HG03108 (cell line): ENCODE results near the gene MPC1.
A peak's percentile ranks its signal among the peaks of the same experiment; 100 is the strongest.
"Not testable (repeated sequence)": the region's sequence is repeated elsewhere in the genome, so short reads cannot be mapped to it uniquely, and the experiment has no call there.

Source experiments
- ATAC-seq: cut with Tn5 transposase; IDR thresholded peaks from one replicate; pipeline ENCODE4 v1.9.1; 2021; ENCODE audit warnings: moderate library complexity; ENCODE audit not compliant: unreplicated experiment

MPC1 gene

DNA sequence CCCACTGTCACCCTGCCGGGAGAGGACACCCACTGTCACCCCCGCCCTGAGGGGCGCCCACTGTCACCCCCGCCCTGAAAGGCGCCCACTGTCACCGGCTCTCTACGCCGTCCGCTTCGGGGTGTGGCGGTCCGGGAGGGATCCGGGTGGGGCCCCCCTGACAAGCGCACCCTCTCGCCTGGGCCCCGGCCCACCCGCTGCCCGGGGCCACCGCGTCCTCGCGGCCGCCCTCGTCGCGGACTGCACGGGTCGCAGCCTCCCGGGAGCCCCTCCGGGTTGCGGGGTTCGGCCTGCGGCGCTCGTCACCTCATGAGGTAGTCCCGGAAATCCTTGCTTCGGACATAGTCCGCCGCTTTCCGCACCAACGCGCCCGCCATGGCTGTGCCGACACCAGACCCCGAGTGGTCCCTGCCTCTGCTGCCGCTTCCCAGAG, 224 bp downstream of the MPC1 start:
- ATAC-seq, result peak; percentile 3

DNA sequence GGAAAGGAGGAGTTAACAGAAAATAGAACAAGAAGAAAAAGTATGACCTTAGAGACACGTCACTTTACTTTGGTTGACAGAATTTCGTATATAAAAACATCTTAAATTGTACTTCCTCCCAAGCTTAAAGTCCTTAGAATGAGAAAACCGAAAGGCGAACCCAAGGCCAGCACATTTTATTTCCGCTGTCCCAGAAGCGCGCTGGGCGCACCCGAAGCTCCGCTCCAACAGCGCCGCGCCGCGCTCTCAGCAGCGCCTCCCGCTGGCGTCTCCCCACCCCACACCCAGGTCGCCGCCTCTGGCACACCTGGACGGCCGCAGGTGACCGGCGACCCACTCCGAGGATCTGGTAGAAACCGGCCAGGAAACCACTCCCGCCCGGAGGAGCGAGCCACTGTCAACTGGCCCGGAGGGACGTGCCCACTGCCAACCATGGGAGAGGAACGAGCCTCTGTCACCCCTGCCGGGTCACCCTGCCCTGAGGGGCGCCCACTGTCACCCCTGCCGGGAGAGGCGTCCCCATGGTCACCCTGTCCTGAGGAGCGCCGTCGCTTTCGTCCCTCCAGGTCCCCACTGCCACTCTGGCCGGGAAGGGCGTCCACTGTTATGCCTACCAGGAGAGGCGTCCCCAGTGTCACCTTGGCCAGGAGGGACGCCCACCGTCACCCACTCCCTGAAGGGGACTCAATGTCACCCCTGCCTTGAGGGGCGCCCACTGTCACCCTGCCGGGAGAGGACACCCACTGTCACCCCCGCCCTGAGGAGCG, 824 bp downstream of the MPC1 start:
- peak; percentile 50 for ATAC-seq

DNA sequence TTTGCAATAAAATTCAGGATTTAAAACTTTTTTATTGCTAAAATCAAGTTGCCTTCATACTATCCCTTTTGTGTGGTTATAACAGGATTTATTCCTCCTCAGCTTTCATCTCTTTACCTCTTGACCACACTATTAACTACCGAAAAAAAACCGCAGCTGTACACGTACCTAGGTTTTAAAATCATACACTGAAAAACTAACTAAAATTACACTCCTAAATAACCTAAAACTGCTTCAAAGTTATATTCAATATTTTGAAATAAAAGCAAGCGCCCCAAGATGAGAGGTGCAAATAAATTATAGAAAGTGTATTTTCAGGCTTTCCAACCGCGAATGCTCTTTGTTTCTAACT, 1.4 kb downstream of the MPC1 start:
- no peak for ATAC-seq

DNA sequence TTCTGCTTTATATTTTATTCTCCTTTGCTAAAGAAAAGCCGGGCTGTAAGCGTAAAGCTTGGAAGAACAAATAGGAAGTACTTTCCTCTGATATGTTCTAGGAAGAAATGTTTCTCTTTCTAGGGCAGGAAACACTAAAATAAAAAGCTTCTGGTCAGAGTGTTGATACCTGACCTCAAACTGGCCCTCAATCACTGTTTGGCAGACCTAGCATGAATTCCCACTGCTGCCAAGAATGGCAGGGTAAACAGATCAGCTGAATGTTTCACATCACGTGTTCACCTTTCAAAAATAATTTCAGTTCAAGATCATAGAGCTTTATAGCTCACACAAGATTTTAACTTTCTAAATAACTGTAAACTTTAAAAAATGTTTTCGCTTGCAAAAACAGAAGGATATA, 2.9 kb downstream of the MPC1 start:
- ATAC-seq, result no peak

DNA sequence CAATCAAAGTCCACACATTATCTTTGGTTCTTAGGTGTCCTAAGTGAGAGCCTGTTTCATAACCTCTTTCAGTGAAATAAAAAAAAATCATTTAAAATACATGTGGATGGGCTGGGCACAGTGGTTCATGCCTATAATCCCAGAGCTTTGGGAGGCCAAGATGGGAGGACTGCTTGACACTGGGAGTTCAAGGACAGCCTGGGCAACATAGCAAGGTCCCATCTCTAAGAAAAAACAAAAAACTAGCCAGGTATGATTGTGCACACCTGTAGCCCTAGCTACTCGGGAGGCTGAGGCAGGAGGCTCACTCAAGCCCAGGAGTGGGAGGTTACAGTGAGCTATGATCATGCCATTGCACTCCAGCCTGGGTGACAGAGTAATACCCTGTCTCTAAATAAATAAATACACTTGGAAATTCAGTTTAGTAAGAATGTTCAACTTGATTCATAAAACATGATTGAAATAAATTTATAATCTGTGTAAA, 3.6 kb downstream of the MPC1 start:
- ATAC-seq, result no peak

DNA sequence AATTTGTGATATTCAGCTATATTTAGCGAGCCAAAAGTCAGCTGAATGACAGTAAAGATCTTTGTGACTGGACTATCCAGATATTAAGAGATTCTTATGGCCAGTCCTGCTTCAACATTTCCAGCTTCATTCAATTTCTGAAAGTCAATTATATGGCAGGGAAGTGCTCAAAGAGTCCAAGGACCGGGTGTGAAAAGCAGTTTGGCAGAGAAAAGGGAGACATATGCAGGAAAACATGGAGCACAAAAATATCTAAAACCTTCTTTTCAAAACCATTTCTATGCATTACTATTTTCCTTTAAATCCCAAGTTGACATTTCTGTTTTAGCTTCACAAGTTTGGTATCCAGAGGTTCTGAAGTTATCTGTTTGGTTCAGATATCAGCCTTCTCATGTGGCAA, 5.0 kb downstream of the MPC1 start:
- ATAC-seq, result no peak

DNA sequence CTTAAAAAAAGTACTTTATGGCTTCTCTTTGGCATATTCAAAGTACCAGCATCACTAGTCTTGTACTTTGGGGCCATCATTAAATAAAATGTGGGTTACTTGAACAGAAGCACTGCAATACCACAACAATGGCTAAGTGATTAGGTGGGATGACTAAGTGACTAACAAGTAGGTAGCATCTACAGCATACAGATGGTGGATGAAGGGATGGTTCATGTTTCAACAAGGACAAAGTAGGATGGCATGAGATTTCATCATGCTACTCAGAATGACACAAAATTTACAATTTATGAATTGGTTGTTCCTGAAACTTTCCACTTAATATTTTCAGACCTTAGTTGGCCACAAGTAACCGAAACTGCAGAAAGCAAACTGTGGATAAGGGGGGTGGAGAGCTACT, 7.7 kb downstream of the MPC1 start:
- no peak for ATAC-seq

DNA sequence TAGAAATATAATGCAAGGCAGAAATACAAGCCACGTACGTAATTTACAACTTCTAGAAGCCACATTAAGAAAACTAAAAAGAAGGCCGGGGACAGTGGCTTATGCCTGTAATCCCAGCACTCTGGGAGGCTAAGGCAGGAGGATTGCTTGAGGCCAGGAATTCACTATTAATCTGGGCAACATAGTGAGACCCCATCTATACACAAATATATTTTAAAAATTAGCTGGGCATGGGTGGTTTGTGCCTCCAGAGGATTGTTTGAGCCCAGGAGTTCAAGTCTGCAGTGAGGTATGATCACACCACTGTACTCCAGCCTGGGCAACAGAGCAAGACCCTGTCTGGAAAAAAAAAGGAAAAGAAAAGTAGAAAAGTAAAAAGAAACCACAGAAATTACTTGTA, 12.3 kb downstream of the MPC1 start:
- no peak for ATAC-seq

DNA sequence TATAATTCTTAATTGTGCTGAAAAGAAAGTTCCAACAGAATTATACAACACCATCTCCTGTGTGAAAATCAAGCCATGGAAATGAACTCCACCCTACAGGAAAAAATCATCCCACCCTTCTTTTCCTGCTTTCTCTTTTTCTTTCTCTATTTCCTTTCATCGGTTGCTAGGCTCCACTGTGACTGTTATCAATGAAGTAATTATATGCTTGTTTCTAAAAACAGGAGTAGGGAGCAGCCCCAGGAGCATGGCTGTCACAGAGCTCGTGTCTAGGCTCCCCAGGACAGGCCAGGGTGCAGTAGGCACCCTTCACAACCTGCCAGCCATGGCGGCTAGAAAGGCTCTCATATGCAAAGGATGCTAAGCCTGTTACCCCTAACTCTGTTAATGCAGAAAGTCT, 13.0 kb downstream of the MPC1 start:
- ATAC-seq, result no peak

DNA sequence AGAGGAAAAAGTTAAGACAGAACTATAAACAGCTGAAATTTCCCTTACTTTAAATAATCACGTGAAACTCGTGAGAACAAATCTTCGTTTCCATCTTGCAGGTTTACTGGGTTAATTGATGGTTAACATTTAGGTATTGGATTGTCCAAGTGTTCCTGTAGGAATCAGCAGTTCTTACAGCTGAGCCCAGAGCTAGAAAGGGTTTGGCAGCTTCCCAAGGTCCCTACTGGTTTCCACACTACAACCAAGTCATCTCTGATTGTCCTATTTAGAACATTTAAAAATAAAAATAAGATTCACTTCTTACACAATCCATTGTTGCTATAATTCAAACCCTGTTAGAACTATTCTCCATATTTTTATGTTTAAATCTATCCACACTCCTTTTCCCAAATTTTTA, 15.8 kb downstream of the MPC1 start:
- ATAC-seq, result no peak

DNA sequence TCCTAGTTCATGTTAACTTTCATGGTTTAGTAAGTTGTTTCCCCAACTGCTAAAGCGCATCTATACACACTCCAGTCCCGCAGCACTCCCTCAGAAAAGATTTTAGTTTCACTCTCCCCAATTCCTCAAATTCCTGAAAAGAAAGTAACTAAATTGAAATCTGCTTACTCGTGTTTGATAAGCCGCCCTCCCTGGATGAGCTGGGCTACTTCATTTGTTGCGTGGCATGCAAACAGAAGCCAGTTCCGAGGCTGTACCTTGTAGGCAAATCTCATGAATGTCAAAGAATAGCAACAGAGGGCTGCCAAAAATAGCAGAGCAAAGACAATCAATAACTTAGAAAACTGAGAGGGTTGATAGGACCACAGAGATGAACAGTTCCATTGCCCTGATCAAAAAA, 16.9 kb downstream of the MPC1 start:
- no peak for ATAC-seq

DNA sequence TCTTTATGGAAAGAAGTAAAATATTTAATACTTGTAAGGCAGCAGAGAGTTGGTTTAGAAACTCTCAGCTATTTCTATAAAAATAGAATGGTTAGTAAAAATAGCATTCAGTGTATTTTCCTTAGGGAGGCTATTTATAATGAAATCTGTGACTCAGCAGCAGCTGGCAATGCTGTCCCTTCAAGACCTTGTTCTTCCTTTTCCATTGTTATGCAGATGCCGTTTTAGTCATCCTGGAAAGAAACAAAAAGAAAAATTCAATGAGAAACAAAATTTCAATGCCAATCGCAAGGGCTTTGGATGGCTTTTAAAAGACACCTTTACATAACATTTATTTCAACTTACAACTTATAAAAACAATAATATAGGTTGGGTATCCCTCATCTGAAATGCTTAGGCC, 17.5 kb downstream of the MPC1 start:
- ATAC-seq, result no peak

DNA sequence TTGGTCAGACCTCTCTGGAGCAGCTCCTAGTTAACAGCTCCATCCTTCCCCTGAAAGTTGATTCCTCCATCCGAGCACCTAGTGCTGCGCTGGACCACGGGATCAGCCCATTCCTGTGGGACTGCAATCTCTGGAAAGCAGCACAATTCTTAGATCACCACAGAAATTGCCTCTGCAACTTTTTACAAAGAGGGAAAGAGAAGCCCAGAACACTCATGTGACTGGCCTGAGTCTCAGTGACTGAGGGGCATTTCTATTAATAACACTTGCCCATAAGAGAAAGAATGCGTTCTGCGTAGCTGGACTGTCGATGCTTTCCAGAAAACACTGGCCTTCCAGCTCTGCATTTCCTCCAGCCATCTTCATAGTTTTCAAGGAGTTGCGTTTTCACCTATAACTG, 18.3 kb downstream of the MPC1 start:
- ATAC-seq, result no peak

DNA sequence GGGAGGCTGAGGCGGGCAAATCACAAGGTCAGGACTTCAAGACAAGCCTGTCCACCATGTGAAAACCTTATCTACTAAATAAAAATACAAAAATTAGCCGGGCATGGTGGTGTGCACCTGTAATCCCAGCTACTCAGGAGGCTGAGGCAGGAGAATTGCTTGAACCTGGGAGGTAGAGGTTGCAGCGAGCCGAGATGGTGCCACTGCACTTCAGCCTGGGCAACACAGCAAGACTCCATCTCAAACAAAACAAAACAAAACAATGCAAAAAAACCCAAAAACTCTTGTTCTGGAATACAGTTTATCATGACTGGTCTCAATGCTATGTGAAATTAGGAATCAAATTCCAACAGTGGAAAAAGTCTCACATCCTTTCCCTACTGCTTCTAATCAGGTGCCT, 20.3 kb downstream of the MPC1 start:
- not testable (repeated sequence) for ATAC-seq

DNA sequence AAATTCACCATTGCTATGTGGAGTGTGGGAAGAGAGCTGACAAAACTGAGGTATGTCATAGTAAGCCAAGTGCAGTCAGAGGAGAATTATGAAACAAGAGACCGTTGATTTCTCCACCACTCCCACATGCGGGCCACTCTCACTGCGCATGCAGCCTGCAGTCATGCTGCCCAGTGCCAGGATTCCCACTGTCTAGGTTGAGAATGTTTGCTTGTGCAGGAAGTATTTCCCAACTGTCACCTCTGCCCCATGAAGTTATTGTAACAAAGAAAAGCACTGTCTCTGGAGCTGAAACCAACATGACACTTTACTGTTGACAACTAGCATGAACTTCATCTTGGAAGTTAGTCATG, 21.7 kb downstream of the MPC1 start:
- ATAC-seq, result no peak

DNA sequence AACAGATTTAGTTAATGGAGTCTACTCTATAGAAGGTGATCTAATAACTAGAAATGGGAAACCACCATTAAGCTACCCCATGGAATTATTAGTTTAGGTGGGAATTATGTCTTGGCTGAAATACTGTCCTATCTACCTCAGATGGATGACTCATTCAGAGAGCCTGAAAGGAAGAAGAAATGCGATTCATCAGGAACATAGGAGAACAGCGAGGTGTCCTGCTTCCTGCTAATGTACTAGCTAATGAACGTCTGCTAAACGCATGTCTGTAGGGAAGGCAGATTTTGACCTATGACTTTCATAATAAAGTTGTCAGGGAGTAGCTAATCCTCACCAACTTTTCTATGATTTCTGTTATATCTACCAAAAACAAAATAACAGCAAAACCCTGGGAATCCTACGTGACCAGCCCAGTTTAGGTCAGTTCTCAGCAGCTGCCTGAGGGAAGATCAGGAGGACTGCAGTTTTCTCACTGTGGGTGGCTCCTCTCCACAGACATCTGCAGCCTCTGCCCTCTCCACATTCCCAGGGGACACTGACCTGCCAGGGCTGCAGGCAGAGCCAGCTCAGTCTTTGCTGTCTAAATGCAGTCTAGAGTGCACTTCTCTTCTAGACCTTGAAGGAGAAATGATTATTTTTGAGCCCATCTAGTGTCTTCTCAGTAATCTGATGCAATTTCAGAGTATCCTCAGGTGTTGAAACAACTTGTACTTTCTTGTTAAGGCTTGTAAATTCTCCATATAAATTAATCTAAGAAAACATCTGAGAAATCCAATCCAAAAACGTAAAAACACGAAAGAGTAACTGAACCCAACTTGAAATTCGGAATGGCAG, 22.3 kb downstream of the MPC1 start:
- no peak for ATAC-seq

DNA sequence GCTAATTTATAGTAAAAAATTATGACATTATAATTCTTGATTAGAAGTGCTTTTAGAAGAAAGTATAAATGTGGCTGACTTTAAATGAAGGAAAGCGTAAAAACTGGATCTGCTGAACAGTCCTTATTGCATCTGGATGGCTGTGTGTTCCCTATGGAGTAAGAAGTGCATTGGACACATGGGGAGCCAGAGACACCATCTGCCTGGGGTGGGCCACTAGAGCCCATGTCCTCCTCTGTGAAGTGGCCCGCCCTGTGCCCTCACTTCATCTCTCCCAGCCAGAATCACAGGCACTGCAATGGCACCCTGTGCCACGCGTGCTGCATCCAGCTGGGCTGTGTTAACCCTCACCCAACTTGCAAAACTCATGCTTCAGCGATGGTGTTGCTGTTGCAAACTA, 27.2 kb downstream of the MPC1 start:
- ATAC-seq, result no peak

DNA sequence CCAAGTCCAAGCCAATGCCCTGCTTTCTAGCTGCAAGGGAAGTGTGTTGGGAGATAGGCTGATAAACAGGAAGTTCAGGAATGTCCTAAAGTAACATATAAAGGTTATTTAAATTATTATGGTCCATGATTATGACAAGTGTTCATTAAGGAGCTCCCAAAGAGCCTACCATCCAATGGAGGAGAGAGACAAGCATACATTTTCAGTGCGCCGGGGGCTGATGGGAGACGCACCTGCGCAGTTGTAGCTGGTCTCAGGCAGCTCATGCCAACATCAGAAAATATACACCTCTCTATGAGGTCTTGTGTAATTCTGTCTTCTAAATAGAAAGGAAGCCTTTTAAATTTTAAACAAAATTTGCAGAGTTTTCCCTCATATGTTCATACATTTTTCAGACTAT, 27.8 kb downstream of the MPC1 start:
- no peak for ATAC-seq

DNA sequence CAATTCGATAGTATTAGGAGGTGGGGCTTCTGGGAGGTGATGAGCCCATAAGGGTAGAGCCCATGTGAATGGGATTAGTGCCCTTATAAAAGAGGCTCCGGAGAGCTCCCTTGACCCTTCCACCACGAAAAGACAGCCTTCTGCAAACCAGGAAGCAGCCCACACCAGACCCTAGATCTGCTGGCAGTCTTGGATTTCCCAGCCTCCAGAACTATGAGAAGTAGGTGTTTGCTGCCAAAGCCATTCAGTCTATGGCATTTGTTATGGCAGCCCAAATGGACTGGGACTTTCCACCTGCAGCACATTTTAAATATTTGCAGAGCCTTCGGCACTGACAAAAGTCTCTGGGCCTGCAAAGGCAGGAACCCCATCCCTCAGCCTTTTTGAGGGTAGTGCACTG, 28.6 kb downstream of the MPC1 start:
- ATAC-seq, result no peak

DNA sequence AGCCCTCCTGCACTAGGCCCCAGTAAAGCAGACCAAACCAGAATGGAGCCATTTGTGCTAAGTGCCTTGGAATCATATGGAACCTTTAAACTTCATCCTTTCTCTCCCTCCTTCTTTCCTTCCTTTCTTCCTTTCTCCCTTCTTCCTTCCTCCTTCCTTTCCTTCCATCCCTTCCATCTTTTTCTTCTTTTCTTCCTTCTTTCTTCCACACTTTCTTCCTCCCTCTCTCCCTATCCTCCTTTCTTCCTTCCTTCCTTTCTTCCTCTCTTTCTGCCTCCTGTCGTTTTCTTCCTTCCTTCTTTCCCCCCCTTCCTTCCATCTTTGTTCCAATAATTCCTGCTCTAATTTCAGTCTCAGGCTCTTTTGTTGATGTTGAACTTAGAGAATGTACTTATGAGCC, 29.2 kb downstream of the MPC1 start:
- ATAC-seq, result no peak

DNA sequence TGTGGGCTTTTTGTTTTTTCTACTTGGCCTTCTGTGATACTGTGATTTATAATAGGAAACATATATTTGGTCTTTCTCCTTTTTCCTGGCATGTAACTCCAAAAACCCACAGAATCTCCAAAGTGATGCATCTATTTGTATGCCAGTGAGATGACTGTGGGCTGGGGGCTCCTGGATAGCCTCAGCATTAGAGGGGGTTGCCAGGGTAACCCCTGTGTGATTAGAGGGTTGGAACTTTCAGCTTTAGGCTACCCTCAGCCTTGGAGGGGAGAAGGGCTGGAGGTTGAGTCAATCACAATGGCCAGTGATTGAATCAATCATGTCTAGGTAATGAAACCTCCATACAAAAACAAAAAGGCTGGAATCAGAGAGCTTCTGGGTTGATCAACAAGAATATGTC, 29.8 kb downstream of the MPC1 start:
- ATAC-seq, result no peak

DNA sequence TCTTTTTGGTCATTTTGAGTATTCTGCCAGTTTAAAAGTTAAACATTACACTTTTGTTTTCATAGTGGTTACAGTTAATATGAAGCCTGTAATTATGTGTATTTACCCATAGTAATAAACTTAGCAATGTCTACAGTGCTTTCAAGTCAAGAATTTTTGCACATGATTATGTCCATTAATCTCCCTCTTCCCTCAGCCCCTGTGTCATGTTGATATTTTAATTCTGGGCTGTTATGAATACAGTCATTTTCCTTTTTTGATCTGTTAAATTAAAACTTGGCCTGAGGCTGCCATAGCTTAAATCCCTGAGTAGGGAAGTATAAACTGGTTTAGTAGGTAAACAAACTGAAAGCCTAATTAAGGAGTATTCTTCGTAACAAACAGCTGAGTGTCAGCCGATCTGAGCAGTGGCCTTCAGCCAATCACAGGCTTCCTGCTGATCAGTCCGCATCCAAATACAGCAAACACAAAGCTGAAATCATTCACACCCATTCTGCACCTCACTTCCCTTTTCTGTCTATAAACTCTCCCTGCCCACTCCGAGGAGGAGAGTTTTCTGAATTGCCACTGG, 30.9 kb downstream of the MPC1 start:
- ATAC-seq, result peak; percentile 96
